HG02759 (cell line): ENCODE results near the gene SF3A2.

Experiments used
- ATAC-seq: cut with Tn5 transposase; IDR thresholded peaks from one replicate; pipeline ENCODE4 v1.9.1; 2021; ENCODE audit warnings: mild to moderate bottlenecking, moderate library complexity; ENCODE audit not compliant: unreplicated experiment

Gene SF3A2

GRCh38 chr19:2207991-2208860, 28.4 kb upstream of the SF3A2 start:
- ATAC-seq: no peak

GRCh38 chr19:2208975-2209374, 27.6 kb upstream of the SF3A2 start:
- no peak for ATAC-seq

- no peak for ATAC-seq
Measured at GRCh38 chr19:2209408-2209807, 27.2 kb upstream of the SF3A2 start.

- ATAC-seq: no peak
Measured at GRCh38 chr19:2210206-2210605, 26.4 kb upstream of the SF3A2 start.

GRCh38 chr19:2210987-2211740, 25.5 kb upstream of the SF3A2 start:
- no peak for ATAC-seq

- no peak for ATAC-seq
Measured at GRCh38 chr19:2212861-2213711, 23.5 kb upstream of the SF3A2 start.

- ATAC-seq: no peak
Measured at GRCh38 chr19:2213799-2214198, 22.8 kb upstream of the SF3A2 start.

- ATAC-seq: no peak
Measured at GRCh38 chr19:2214251-2214650, 22.4 kb upstream of the SF3A2 start.

- no peak for ATAC-seq
Measured at GRCh38 chr19:2215281-2215751, 21.3 kb upstream of the SF3A2 start.

GRCh38 chr19:2216361-2217225, 20.0 kb upstream of the SF3A2 start:
- ATAC-seq: no peak

GRCh38 chr19:2217591-2217990, 19.0 kb upstream of the SF3A2 start:
- ATAC-seq: no peak

GRCh38 chr19:2219726-2220125, 16.9 kb upstream of the SF3A2 start:
- ATAC-seq: no peak

- no peak for ATAC-seq
Measured at GRCh38 chr19:2221250-2221831, 15.3 kb upstream of the SF3A2 start.

GRCh38 chr19:2221918-2222317, 14.7 kb upstream of the SF3A2 start:
- ATAC-seq: no peak

GRCh38 chr19:2223391-2223790, 13.2 kb upstream of the SF3A2 start:
- ATAC-seq: no peak

- ATAC-seq: no peak
Measured at GRCh38 chr19:2223959-2224358, 12.7 kb upstream of the SF3A2 start.

- ATAC-seq: no peak
Measured at GRCh38 chr19:2224754-2225349, 11.8 kb upstream of the SF3A2 start.

- ATAC-seq: no peak
Measured at GRCh38 chr19:2225415-2226050, 11.1 kb upstream of the SF3A2 start.
